Neural progenitor cell (in vitro differentiated cells): ENCODE measurements around the gene ADRB2. TPM values are rescaled to one million over a fixed set of nuclear protein-coding genes. Genes with fewer than 3 reads are reported as not detected.
A peak's percentile ranks its signal among the peaks of the same experiment; 100 is the strongest.

Experiments
- DNase-seq: peaks from one replicate; pipeline ENCODE4 v3.0.0-alpha.2; 2016; ENCODE audit warnings: low spot score
- H2AFZ ChIP-seq: fragments of 200-600 bp; sonication (generic); replicated peaks from 2 replicates; pipeline ENCODE4 v1.6.1; 2016; ENCODE audit warnings: antibody characterized with exemption
- H3F3A ChIP-seq: fragments of 200-600 bp; sonication (generic); 2 replicates; pipeline ENCODE4 v1.6.1; 2016; ENCODE audit warnings: antibody characterized with exemption, low read depth
- H3K27ac ChIP-seq: fragments of 200-600 bp; sonication (generic); 2 replicates; pipeline ENCODE4 v1.5.1; 2016; ENCODE audit warnings: mild to moderate bottlenecking
- H3K27me3 ChIP-seq: fragments of 200-600 bp; sonication (generic); 2 replicates; pipeline ENCODE4 v1.6.1; 2016; ENCODE audit warnings: mild to moderate bottlenecking, moderate library complexity
- H3K36me3 ChIP-seq: fragments of 200-600 bp; sonication (generic); 2 replicates; pipeline ENCODE4 v1.5.1; 2016
- H3K4me1 ChIP-seq: fragments of 200-600 bp; sonication (generic); 2 replicates; pipeline ENCODE4 v1.6.1; 2016; ENCODE audit warnings: mixed run types
- H3K4me2 ChIP-seq: fragments of 200-600 bp; sonication (generic); 2 replicates; pipeline ENCODE4 v1.6.1; 2016
- H3K4me3 ChIP-seq: fragments of 200-600 bp; sonication (generic); 2 replicates; pipeline ENCODE4 v1.5.1; 2016
- H3K79me2 ChIP-seq: fragments of 200-600 bp; sonication (generic); 2 replicates; pipeline ENCODE4 v1.6.1; 2016; ENCODE audit warnings: low read depth
- H3K9ac ChIP-seq: fragments of 200-600 bp; sonication (generic); 2 replicates; pipeline ENCODE4 v1.6.1; 2016
- H3K9me3 ChIP-seq: fragments of 200-600 bp; sonication (generic); 2 replicates; pipeline ENCODE4 v1.5.1; 2016; ENCODE audit warnings: low read depth
- H4K20me1 ChIP-seq: fragments of 200-600 bp; sonication (generic); 2 replicates; pipeline ENCODE4 v1.6.1; 2016; ENCODE audit warnings: low read depth
- H3K27ac Mint-ChIP-seq: 3 replicates; pipeline ENCODE4 v1.8.0; 2021; ENCODE audit warnings: mixed read lengths
- H3K27me3 Mint-ChIP-seq: 2 replicates; pipeline ENCODE4 v1.8.0; 2022; ENCODE audit warnings: low read depth, mild to moderate bottlenecking, inconsistent platforms, moderate library complexity, mixed read lengths; ENCODE audit not compliant: insufficient read depth
- H3K36me3 Mint-ChIP-seq: 3 replicates; pipeline ENCODE4 v1.8.0; 2021; ENCODE audit warnings: mixed read lengths
- H3K4me1 Mint-ChIP-seq: 3 replicates; pipeline ENCODE4 v1.8.0; 2021; ENCODE audit warnings: mixed read lengths
- H3K4me3 Mint-ChIP-seq: 3 replicates; pipeline ENCODE4 v1.8.0; 2021; ENCODE audit warnings: mild to moderate bottlenecking, moderate library complexity, mixed read lengths
- H3K9me3 Mint-ChIP-seq: 3 replicates; pipeline ENCODE4 v1.8.0; 2020; ENCODE audit warnings: mixed read lengths
- EZH2 ChIP-seq: fragments of 200-600 bp; sonication (generic); IDR thresholded peaks from 2 replicates; pipeline ENCODE4 v1.6.1; 2017; ENCODE audit warnings: antibody characterized with exemption, mild to moderate bottlenecking, moderate library complexity
- EZH2phosphoT487 ChIP-seq: fragments of 200-600 bp; sonication (generic); IDR thresholded peaks from 2 replicates; pipeline ENCODE4 v1.6.1; 2017; ENCODE audit warnings: antibody characterized with exemption
- total RNA-seq: library from RNA; depleted of rRNA; stranded (reverse); fragments of >200 nt; gene quantifications from 2 replicates; pipeline ENCODE4 v1.2.3, GENCODE V29; 2015; ENCODE audit warnings: low replicate concordance
- TF ChIP-seq, protein P1 (sequence below): fragments of 200-600 bp; sonication (generic); IDR thresholded peaks from 2 replicates; pipeline ENCODE4 v1.5.1; 2017; ENCODE audit warnings: antibody characterized with exemption, mild to moderate bottlenecking

ADRB2 gene
- total RNA-seq, 1 donor from 2014 or later, result 0.32 TPM

DNA sequence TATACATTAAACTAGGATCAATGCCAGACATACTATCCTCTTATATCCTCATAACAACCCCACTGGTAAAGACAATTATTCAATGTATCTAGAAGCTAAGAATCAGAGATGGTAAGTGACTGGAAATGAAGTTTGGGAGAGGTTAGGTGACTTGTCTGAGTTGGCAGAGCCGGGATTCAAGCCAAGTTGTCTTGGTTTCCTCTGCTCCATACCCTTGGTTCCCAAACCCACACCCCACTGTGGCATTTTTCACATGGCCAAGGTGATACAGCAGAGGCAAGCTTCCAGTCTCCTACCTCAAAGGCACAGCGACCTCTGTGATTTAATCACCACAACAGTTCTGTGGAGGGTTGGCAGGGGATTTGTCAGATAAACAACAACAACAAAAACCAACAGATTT lies 34.7 kb upstream of the ADRB2 start:
- H3K27ac ChIP-seq, result no peak overlapping the region
- no peak overlapping the region for H3K4me2 ChIP-seq
- H3K27me3 Mint-ChIP-seq, result peaks cover 4% of the 10 kb centered on the region
- no peaks in the 10 kb centered on the region for H3F3A ChIP-seq
- H3K4me1 ChIP-seq, result peaks cover 3% of the 10 kb centered on the region
- H3K79me2 ChIP-seq, result no peaks in the 10 kb centered on the region
- DNase-seq, result no peak
- no peaks in the 10 kb centered on the region for H3K27me3 ChIP-seq
- no peak overlapping the region for H3K9ac ChIP-seq
- no peaks in the 10 kb centered on the region for H3K36me3 ChIP-seq
- no peaks in the 10 kb centered on the region for H4K20me1 ChIP-seq
- H3K27ac Mint-ChIP-seq, result no peak overlapping the region
- H3K9me3 ChIP-seq, result no peaks in the 10 kb centered on the region
- peaks cover 4% of the 10 kb centered on the region for H3K4me1 Mint-ChIP-seq
- H3K4me3 ChIP-seq, result no peak overlapping the region
- TF ChIP-seq, protein P1, sequence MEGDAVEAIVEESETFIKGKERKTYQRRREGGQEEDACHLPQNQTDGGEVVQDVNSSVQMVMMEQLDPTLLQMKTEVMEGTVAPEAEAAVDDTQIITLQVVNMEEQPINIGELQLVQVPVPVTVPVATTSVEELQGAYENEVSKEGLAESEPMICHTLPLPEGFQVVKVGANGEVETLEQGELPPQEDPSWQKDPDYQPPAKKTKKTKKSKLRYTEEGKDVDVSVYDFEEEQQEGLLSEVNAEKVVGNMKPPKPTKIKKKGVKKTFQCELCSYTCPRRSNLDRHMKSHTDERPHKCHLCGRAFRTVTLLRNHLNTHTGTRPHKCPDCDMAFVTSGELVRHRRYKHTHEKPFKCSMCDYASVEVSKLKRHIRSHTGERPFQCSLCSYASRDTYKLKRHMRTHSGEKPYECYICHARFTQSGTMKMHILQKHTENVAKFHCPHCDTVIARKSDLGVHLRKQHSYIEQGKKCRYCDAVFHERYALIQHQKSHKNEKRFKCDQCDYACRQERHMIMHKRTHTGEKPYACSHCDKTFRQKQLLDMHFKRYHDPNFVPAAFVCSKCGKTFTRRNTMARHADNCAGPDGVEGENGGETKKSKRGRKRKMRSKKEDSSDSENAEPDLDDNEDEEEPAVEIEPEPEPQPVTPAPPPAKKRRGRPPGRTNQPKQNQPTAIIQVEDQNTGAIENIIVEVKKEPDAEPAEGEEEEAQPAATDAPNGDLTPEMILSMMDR, result no peak
- TF ChIP-seq EZH2 (no peak), EZH2phosphoT487 (no peak)
- H3K36me3 Mint-ChIP-seq, result no peaks in the 10 kb centered on the region
- H3K4me3 Mint-ChIP-seq, result no peak overlapping the region
- no peak overlapping the region for H2AFZ ChIP-seq
- H3K9me3 Mint-ChIP-seq, result no peaks in the 10 kb centered on the region

DNA sequence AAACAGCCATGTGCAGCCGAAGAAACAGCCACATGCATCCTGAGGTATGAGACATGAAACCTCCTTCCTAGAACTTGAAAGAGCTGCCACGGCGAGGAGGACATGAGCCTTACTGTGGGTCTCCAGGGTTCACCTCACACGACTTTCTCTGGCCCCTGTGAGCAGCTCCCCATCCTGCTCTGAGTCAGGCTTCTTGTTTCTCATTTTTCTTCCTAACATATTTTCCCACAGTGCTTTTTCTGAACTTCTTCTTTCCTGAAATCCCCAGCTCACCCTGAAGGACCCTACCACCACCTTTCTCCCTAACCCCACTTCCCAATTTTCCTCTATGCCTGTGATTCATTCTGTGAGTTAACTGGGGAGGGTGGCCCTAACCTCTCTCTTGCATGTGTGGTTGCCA lies 33.7 kb upstream of the ADRB2 start:
- Mint-ChIP-seq H3K4me1 (peaks cover 4% of the 10 kb centered on the region), H3K36me3 (no peaks in the 10 kb centered on the region), H3K4me3 (no peak overlapping the region), H3K27ac (no peak overlapping the region), H3K27me3 (peaks cover 4% of the 10 kb centered on the region), H3K9me3 (no peaks in the 10 kb centered on the region)
- Histone ChIP-seq H3F3A (no peaks in the 10 kb centered on the region), H3K79me2 (no peaks in the 10 kb centered on the region), H3K4me1 (peaks cover 3% of the 10 kb centered on the region), H3K9ac (no peak overlapping the region), H3K9me3 (no peaks in the 10 kb centered on the region), H3K27me3 (no peaks in the 10 kb centered on the region), H2AFZ (no peak overlapping the region), H3K4me2 (no peak overlapping the region), H4K20me1 (no peaks in the 10 kb centered on the region), H3K36me3 (no peaks in the 10 kb centered on the region), H3K27ac (no peak overlapping the region), H3K4me3 (no peak overlapping the region)
- TF ChIP-seq EZH2phosphoT487 (no peak), EZH2 (no peak)
- TF ChIP-seq, protein P1, result no peak
- no peak for DNase-seq

DNA sequence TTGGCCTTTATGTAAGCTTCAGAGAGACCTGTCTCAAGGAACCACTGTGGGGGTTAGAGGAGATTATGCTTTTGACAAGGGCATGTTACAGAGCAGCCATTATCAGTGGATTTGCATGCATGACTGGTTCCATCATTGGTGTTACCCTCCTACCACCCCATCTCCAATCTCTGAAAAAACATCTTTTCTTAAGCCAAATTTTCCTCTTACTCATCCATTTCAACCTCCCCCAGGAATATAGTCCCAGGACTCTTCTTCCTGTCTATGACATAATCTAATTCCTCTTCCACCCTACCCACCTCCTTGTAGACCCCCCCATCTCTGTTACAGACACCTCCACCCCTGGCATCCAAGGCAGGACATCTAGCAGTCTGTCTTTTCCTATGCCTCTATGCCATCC lies 33.1 kb upstream of the ADRB2 start:
- Histone ChIP-seq H3K4me3 (no peak overlapping the region), H3K27me3 (no peaks in the 10 kb centered on the region), H3K4me1 (peaks cover 3% of the 10 kb centered on the region), H2AFZ (no peak overlapping the region), H3K79me2 (no peaks in the 10 kb centered on the region), H3F3A (no peaks in the 10 kb centered on the region), H3K9ac (no peak overlapping the region), H3K4me2 (no peak overlapping the region), H3K36me3 (no peaks in the 10 kb centered on the region), H3K27ac (no peak overlapping the region), H3K9me3 (no peaks in the 10 kb centered on the region), H4K20me1 (no peaks in the 10 kb centered on the region)
- no peak for TF ChIP-seq EZH2phosphoT487
- peak; percentile 9 for DNase-seq
- Mint-ChIP-seq H3K27ac (no peak overlapping the region), H3K4me3 (no peak overlapping the region), H3K9me3 (no peaks in the 10 kb centered on the region), H3K4me1 (peaks cover 4% of the 10 kb centered on the region), H3K27me3 (peaks cover 4% of the 10 kb centered on the region), H3K36me3 (no peaks in the 10 kb centered on the region)

DNA sequence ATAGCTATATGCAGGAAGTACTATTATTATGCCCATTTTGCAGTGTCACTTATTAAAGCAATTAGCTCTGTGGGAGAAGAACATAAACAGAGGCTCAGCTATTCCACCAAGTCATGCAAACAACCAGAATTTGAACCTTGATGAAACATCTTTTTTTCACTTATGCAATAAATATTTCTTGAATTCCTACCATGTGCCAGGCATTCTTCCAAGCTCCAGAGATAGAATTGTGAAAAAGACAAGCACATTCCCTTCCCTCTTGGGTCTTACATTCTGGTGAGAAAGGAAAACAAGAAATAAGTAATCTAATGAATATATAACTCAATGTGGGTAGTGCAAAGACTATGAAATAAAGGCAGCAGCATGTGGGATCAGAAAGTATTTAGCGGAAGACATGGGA lies 32.1 kb upstream of the ADRB2 start:
- Histone ChIP-seq H3K79me2 (no peaks in the 10 kb centered on the region), H3K4me2 (no peak overlapping the region), H4K20me1 (no peaks in the 10 kb centered on the region), H3F3A (no peaks in the 10 kb centered on the region), H2AFZ (no peak overlapping the region), H3K9me3 (no peaks in the 10 kb centered on the region), H3K27me3 (no peaks in the 10 kb centered on the region), H3K4me3 (no peak overlapping the region), H3K27ac (no peak overlapping the region), H3K36me3 (no peaks in the 10 kb centered on the region), H3K9ac (no peak overlapping the region), H3K4me1 (peaks cover 3% of the 10 kb centered on the region)
- H3K27ac Mint-ChIP-seq, result no peak overlapping the region
- peaks cover 4% of the 10 kb centered on the region for H3K27me3 Mint-ChIP-seq
- H3K36me3 Mint-ChIP-seq, result no peaks in the 10 kb centered on the region
- no peak overlapping the region for H3K4me3 Mint-ChIP-seq
- DNase-seq, result no peak
- no peaks in the 10 kb centered on the region for H3K9me3 Mint-ChIP-seq
- TF ChIP-seq, protein P1, result no peak
- peaks cover 4% of the 10 kb centered on the region for H3K4me1 Mint-ChIP-seq
